Measurements from ENCODE around the gene SART3. TPM values are rescaled to one million over a fixed set of nuclear protein-coding genes. Genes with fewer than 3 reads are reported as not detected.
A peak's percentile ranks its signal among the peaks of the same experiment; 100 is the strongest.

SART3 gene
- total and polyA plus RNA-seq, 2 donors from 2014 or later = 14.9 to 59.1 TPM

- no peaks in the 10 kb centered on the region for H3K27me3 ChIP-seq (ENCODE audit: control insufficient read depth, insufficient read depth, low read length)
- DNase-seq (no peak), FAIRE-seq (no peak)
- H3K36me3 ChIP-seq (ENCODE audit: control insufficient read depth in 2 of 3, insufficient read depth in 3 of 3, low read length in 3 of 3) = peaks cover 12 to 44% (median 38%) of the 10 kb centered on the region in 3 donors
- TF ChIP-seq CTCF (IDR thresholded peaks at IDR 0.05; ENCODE audit: borderline replicate concordance, extremely low read depth, insufficient read depth) = no peak
- H3K4me1 ChIP-seq (ENCODE audit: control insufficient read depth in 2 of 3, insufficient read depth in 2 of 3, low read depth in 1 of 3, low read length in 3 of 3) = peaks cover 0 to 23% (median 19%) of the 10 kb centered on the region in 3 donors
- H3K27ac ChIP-seq (ENCODE audit: low read depth in 2 of 2, low read length in 2 of 2) = peak overlapping the region; percentile 45 to 65
- H3K4me3 ChIP-seq (ENCODE audit: low read length in 3 of 3) = no peak overlapping the region
- intact Hi-C loops (cut with DNase I) = loop anchor here (5.0 kb wide), 1 partner anchor 49 kb away; no protein-coding TSS in a partner anchor
- no peak overlapping the region for H3K9ac ChIP-seq (ENCODE audit: low read length in 3 of 3)
- no peaks in the 10 kb centered on the region for H3K9me3 ChIP-seq (ENCODE audit: control insufficient read depth in 2 of 3, insufficient read depth in 1 of 3, low read length in 3 of 3)
Measured at GRCh38 chr12:108568338-108569154, 7.6 kb upstream of the SART3 start.

- Histone ChIP-seq H3K4me3 (ENCODE audit: low read length in 3 of 3) (no peak overlapping the region), H3K27ac (ENCODE audit: low read depth in 2 of 2, low read length in 2 of 2) (peak overlapping the region; percentile 45 to 65), H3K27me3 (ENCODE audit: control insufficient read depth, insufficient read depth, low read length) (no peaks in the 10 kb centered on the region), H3K9me3 (ENCODE audit: control insufficient read depth in 2 of 3, insufficient read depth in 1 of 3, low read length in 3 of 3) (no peaks in the 10 kb centered on the region), H3K36me3 (ENCODE audit: control insufficient read depth in 2 of 3, insufficient read depth in 3 of 3, low read length in 3 of 3) (peaks cover 12 to 44% (median 38%) of the 10 kb centered on the region in 3 donors), H3K9ac (ENCODE audit: low read length in 3 of 3) (no peak overlapping the region), H3K4me1 (ENCODE audit: control insufficient read depth in 2 of 3, insufficient read depth in 2 of 3, low read depth in 1 of 3, low read length in 3 of 3) (peaks cover 0 to 25% (median 23%) of the 10 kb centered on the region in 3 donors)
- FAIRE-seq (no peak), DNase-seq (no peak)
- TF ChIP-seq CTCF (IDR thresholded peaks at IDR 0.05; ENCODE audit: borderline replicate concordance, extremely low read depth, insufficient read depth) = no peak
- intact Hi-C loops (cut with DNase I) = loop anchor here (5.0 kb wide), 1 partner anchor 50 kb away; no protein-coding TSS in a partner anchor
Measured at GRCh38 chr12:108567406-108568337, 6.7 kb upstream of the SART3 start.

GRCh38 chr12:108566452-108566851 is 5.5 kb upstream of the SART3 start:
- DNase-seq (no peak), FAIRE-seq (no peak)
- Histone ChIP-seq H3K9me3 (ENCODE audit: control insufficient read depth in 2 of 3, insufficient read depth in 1 of 3, low read length in 3 of 3) (no peaks in the 10 kb centered on the region), H3K4me1 (ENCODE audit: control insufficient read depth in 2 of 3, insufficient read depth in 2 of 3, low read depth in 1 of 3, low read length in 3 of 3) (peaks cover 0 to 30% (median 28%) of the 10 kb centered on the region in 3 donors), H3K9ac (ENCODE audit: low read length in 3 of 3) (no peak overlapping the region), H3K27ac (ENCODE audit: low read depth in 2 of 2, low read length in 2 of 2) (peak overlapping the region; percentile 35 to 68), H3K27me3 (ENCODE audit: control insufficient read depth, insufficient read depth, low read length) (no peaks in the 10 kb centered on the region), H3K4me3 (ENCODE audit: low read length in 3 of 3) (no peak overlapping the region), H3K36me3 (ENCODE audit: control insufficient read depth in 2 of 3, insufficient read depth in 3 of 3, low read length in 3 of 3) (peaks cover 12 to 44% (median 38%) of the 10 kb centered on the region in 3 donors)
- TF ChIP-seq CTCF (IDR thresholded peaks at IDR 0.05; ENCODE audit: borderline replicate concordance, extremely low read depth, insufficient read depth) = no peak
- intact Hi-C loops (cut with DNase I) = loop anchor here (5.0 kb wide), 1 partner anchor 51 kb away; no protein-coding TSS in a partner anchor

All from kidney (tissue), 14 donors.